Stomach (tissue), 9 donors: ENCODE measurements around the gene SAP30L. TPM values are rescaled to one million over a fixed set of nuclear protein-coding genes. Genes with fewer than 3 reads are reported as not detected.

ENCODE experiments used
- DNase-seq, 2 donors: peaks; one replicate each; pipeline versions ENCODE4 v3.0.0 to v3.0.0-alpha.2; 2013 to 2019
- H3K27ac ChIP-seq, 5 donors: fragments of 200-600 bp in 4 of 5; sonication (generic) in 4 of 5; one replicate each; pipeline ENCODE4 v1.5.1; 2013 to 2019; ENCODE audit warnings: mild to moderate bottlenecking in 1 of 5, moderate library complexity in 1 of 5
- H3K27me3 ChIP-seq, 3 donors: fragments of 200-600 bp; sonication (generic); one replicate each; pipeline ENCODE4 v1.5.1; 2017 to 2019; ENCODE audit warnings: mixed run types in 1 of 3
- H3K36me3 ChIP-seq, 4 donors: fragments of 200-600 bp; sonication (generic); 1 replicate in 3 of 4; 2 replicates in 1 of 4; pipeline ENCODE4 v1.5.1; 2016 to 2019
- H3K4me1 ChIP-seq, 4 donors: fragments of 200-600 bp; sonication (generic); one replicate each; pipeline ENCODE4 v1.5.1; 2016 to 2019
- H3K4me3 ChIP-seq, 4 donors: fragments of 200-600 bp; sonication (generic) in 3 of 4; one replicate each; pipeline ENCODE4 v1.5.1; 2016 to 2019; ENCODE audit warnings: mild to moderate bottlenecking in 1 of 4
- H3K9me3 ChIP-seq, 4 donors: fragments of 200-600 bp; sonication (generic); one replicate each; pipeline ENCODE4 v1.5.1; 2016 to 2019
- EP300 ChIP-seq: sonication (generic); formaldehyde crosslinking; IDR thresholded peaks from one replicate; pipeline ENCODE4 v1.6.1; 2017; ENCODE audit warnings: antibody characterized with exemption
- POLR2A ChIP-seq, 4 donors: fragments of 450-650 bp; IDR thresholded peaks; one replicate each; pipeline ENCODE4 v1.6.1; 2016; ENCODE audit warnings: antibody characterized with exemption in 4 of 4, control low read depth in 2 of 4, mild to moderate bottlenecking in 1 of 4, moderate library complexity in 1 of 4
- POLR2AphosphoS5 ChIP-seq, 3 donors: sonication (generic); formaldehyde crosslinking; IDR thresholded peaks; one replicate each; pipeline ENCODE4 v1.6.1; 2016; ENCODE audit warnings: antibody characterized with exemption in 3 of 3
- WGBS, 5 donors: extraction: QIAGEN DNeasy Blood & Tissue Kit in 3 of 5; methylation state at CpG; one replicate each; pipeline versions ENCODE4 v1.1.5 to v1.1.7; 2013 to 2018; 5-methylcytosine and 5-hydroxymethylcytosine counted together
- intact Hi-C: fragments of 100-400 bp; cut with DNase I; formaldehyde crosslinking; loops from one replicate; pipeline ENCODE4 v1.15.1; 2023; ENCODE audit warnings: low total_unique reads
- polyA plus RNA-seq, 3 donors: library from polyadenylated mRNA; stranded (reverse); fragments of 200-250 nt; gene quantifications; one replicate each; pipeline ENCODE4 v1.2.3, GENCODE V29; 2013
- total RNA-seq, 5 donors: library from RNA; depleted of rRNA; stranded (reverse); fragments of >200 nt; gene quantifications; one replicate each; pipeline versions ENCODE4 v1.1.0 to v1.2.3, GENCODE V29; 2014 to 2016
- TF ChIP-seq, protein P1 (sequence below), 7 experiments: fragments of 450-650 bp in 4 of 7; fragments of 200-600 bp in 3 of 7; sonication (generic) in 3 of 7; IDR thresholded peaks; one replicate each; pipeline ENCODE4 v1.5.1; 2016 to 2019; ENCODE audit warnings: antibody characterized with exemption in 7 of 7, control low read depth in 2 of 7, mild to moderate bottlenecking in 1 of 7
- donor health status: healthy with polysubstance abuse.
- donor health status: Bipolar disorder and iron deficiency.
- donor health status: healthy.

The SAP30L gene
- total and polyA plus RNA-seq, 8 donors: 13.9 to 51.0 (median 21.4) TPM

DNA sequence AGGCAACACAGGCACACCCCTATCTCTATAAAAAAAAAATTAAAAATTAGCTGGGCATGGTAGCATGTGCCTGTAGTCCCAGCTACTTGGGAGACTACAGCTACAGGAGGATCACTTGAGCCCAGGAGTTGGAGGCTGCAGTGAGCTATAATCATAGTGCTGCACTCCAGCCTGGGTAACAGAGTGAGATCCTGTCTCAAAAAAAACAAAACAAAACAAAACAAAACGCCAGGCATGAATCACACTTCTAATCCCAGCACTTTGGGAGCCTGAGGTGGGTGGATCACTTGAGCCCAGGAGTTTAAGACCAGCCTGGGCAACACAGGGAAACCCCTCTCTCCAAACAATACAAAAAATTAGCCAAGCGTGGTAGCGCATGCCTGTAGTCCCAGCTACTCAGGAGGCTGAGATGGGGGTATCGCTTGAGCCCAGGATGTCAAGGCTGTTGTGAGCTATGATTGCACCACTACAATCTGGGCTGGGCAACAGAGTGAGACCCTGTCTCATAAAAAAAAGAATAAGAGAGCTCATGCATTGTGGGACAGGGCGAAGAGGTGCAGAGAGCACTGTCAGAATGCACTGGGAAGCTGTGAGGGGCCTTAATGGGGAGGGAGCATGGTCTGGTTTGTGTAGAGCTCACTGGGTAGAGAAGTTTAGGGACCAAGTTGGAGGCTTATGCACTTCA, 8.4 kb upstream of the SAP30L start:
- TF ChIP-seq POLR2AphosphoS5 (IDR thresholded peaks at IDR 0.05) (no peak), POLR2A (IDR thresholded peaks at IDR 0.05) (no peak), EP300 (no peak)
- TF ChIP-seq, protein P1, sequence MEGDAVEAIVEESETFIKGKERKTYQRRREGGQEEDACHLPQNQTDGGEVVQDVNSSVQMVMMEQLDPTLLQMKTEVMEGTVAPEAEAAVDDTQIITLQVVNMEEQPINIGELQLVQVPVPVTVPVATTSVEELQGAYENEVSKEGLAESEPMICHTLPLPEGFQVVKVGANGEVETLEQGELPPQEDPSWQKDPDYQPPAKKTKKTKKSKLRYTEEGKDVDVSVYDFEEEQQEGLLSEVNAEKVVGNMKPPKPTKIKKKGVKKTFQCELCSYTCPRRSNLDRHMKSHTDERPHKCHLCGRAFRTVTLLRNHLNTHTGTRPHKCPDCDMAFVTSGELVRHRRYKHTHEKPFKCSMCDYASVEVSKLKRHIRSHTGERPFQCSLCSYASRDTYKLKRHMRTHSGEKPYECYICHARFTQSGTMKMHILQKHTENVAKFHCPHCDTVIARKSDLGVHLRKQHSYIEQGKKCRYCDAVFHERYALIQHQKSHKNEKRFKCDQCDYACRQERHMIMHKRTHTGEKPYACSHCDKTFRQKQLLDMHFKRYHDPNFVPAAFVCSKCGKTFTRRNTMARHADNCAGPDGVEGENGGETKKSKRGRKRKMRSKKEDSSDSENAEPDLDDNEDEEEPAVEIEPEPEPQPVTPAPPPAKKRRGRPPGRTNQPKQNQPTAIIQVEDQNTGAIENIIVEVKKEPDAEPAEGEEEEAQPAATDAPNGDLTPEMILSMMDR (IDR thresholded peaks at IDR 0.05): no peak
- intact Hi-C loops: no loop called here
- WGBS, 5 donors: 86 to 97% (median 94%) methylated on average over 5 of the region's 5 CpGs
- Histone ChIP-seq H3K27ac (no peak overlapping the region), H3K27me3 (no peaks in the 10 kb centered on the region), H3K4me3 (no peak overlapping the region), H3K36me3 (peaks cover 21 to 80% (median 77%) of the 10 kb centered on the region in 4 donors), H3K4me1 (no peaks in the 10 kb centered on the region), H3K9me3 (no peaks in the 10 kb centered on the region)
- no peak for DNase-seq

DNA sequence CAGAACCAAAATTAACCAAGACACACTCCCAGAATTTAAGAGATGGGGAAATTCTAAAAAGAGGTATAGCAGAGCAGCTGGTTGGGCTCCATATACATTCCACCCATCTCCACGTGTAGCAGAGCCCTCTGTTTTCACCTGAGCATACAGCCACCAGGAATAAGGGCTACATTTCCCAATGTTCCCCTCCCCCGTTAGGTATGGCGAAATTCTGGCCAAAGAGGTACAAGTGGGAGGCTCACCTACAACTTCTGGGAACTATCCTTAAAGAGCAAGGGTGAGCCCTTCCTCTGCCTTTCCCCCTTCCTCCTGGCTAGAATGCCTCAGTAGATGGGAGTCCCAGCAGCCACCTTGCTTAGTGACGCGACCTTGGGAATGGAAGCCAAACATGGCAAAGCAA, 5.3 kb upstream of the SAP30L start:
- Histone ChIP-seq H3K36me3 (peaks cover 22 to 75% (median 67%) of the 10 kb centered on the region in 4 donors), H3K27ac (no peak overlapping the region), H3K4me1 (peaks cover 0 to 14% (median 12%) of the 10 kb centered on the region in 4 donors), H3K4me3 (no peak overlapping the region), H3K9me3 (no peaks in the 10 kb centered on the region), H3K27me3 (no peaks in the 10 kb centered on the region)
- 93 to 95% (median 94%) methylated on average over 5 of the region's 5 CpGs for WGBS, 5 donors
- no peak for TF ChIP-seq EP300
- no peak for TF ChIP-seq POLR2AphosphoS5 (IDR thresholded peaks at IDR 0.05)
- TF ChIP-seq, protein P1 (IDR thresholded peaks at IDR 0.05): no peak
- no peak for TF ChIP-seq POLR2A (IDR thresholded peaks at IDR 0.05)
- no peak for DNase-seq
- intact Hi-C loops: no loop called here

DNA sequence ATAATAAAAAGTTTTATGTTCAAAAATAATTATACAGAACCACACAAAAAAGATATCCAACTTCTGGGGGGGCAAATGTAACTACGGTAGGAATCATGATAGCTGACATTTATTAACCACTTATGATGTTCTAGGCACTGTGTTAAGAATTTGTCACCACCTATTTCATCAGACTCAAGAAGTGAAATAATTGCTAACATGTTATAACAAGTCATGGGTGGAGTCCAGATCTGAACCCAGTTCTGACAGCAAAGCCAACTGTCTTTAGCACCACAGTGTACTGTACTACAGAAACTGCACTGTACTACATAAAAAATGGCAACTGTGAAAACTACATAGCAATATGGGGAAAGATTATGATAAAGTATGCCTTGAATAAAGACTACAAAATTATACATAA, 3.0 kb upstream of the SAP30L start:
- 88 to 100% (median 96%) methylated on average over 1 of the region's 1 CpG for WGBS, 5 donors
- TF ChIP-seq POLR2A (IDR thresholded peaks at IDR 0.05) (no peak), POLR2AphosphoS5 (IDR thresholded peaks at IDR 0.05) (no peak), EP300 (no peak)
- TF ChIP-seq, protein P1 (IDR thresholded peaks at IDR 0.05): no peak
- Histone ChIP-seq H3K27ac (no peak overlapping the region), H3K27me3 (no peaks in the 10 kb centered on the region), H3K4me3 (no peak overlapping the region), H3K9me3 (no peaks in the 10 kb centered on the region), H3K36me3 (peaks cover 18 to 54% (median 49%) of the 10 kb centered on the region in 4 donors), H3K4me1 (peaks cover 10 to 26% (median 24%) of the 10 kb centered on the region in 4 donors)
- intact Hi-C loops: no loop called here
- DNase-seq: no peak

DNA sequence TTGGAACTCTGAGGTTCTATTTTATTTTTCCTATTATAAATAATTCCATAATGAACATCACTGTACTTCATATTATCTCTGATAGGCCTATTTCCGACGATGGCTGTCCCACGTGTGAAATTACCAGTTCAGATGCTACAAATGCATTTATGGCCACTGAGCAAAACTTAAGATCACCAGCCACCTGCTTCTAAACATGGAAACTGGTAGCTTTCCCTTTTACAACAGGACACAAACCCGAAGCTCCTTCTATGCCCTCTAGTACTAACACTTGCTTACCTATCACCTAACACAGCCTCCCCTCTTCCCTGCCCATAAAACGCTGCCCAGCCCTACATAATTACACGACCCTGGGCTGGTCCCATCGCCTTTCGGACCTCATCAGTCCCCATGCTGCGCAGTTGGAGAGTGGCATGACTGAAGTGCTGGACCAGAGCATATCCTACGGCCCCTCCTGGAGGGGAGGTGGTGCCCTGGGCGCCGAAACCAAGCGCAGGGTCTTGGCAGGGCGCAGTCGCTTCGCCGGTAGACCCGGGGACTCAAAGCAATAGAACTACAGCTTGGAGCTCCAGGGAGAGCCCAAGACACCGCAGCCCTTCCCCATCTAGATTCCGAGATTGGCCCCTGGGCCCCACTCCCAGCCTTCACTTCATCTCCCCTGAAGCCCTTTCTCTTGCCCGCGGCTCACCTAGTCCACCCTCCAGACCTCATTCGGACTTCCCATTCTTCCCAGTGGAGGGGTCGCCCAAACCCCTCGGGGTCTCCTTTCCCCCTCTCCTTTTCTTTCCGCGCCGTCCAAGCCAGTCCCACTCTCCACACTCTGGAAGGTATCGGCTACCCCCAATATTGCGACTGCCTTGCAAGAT, 1.0 kb upstream of the SAP30L start:
- Histone ChIP-seq H3K9me3 (no peaks in the 10 kb centered on the region), H3K4me3 (peak overlapping the region; percentile 62 to 98 (median 86)), H3K4me1 (peaks cover 22 to 46% (median 38%) of the 10 kb centered on the region in 4 donors), H3K27me3 (no peaks in the 10 kb centered on the region), H3K36me3 (peaks cover 12 to 35% (median 31%) of the 10 kb centered on the region in 4 donors), H3K27ac (peak overlapping the region; percentile 75 to 90 (median 84))
- 5 to 7% (median 6%) methylated on average over 30 of the region's 30 CpGs for WGBS, 5 donors
- TF ChIP-seq POLR2AphosphoS5 (IDR thresholded peaks at IDR 0.05) (no peak), EP300 (no peak), POLR2A (IDR thresholded peaks at IDR 0.05) (no peak)
- TF ChIP-seq, protein P1 (IDR thresholded peaks at IDR 0.05): no peak
- peak in 1 of 2 donors; percentile 37 for DNase-seq
- intact Hi-C loops: no loop called here
